ENCODE results near the gene ZNF345.

ZNF345 gene

GRCh38 chr19:36918090-36918489 lies 67.4 kb downstream of the ZNF345 start:
- DNase-seq = no peak
